Uterus (tissue), 2 donors: ENCODE data around the gene PUS3.

ENCODE experiments used
- POLR2A ChIP-seq, 2 donors: fragments of 450-650 bp; IDR thresholded peaks; one replicate each; pipeline ENCODE4 v1.6.1; 2016; ENCODE audit warnings: antibody characterized with exemption in 2 of 2, mild to moderate bottlenecking in 1 of 2, moderate library complexity in 1 of 2
- TF ChIP-seq, protein P1 (sequence below), 4 experiments: fragments of 200-600 bp in 2 of 4; fragments of 450-650 bp in 2 of 4; sonication (generic) in 2 of 4; IDR thresholded peaks; one replicate each; pipeline ENCODE4 v1.5.1; 2016 to 2019; ENCODE audit warnings: antibody characterized with exemption in 4 of 4, mild to moderate bottlenecking in 2 of 4, moderate library complexity in 1 of 4

DNA sequence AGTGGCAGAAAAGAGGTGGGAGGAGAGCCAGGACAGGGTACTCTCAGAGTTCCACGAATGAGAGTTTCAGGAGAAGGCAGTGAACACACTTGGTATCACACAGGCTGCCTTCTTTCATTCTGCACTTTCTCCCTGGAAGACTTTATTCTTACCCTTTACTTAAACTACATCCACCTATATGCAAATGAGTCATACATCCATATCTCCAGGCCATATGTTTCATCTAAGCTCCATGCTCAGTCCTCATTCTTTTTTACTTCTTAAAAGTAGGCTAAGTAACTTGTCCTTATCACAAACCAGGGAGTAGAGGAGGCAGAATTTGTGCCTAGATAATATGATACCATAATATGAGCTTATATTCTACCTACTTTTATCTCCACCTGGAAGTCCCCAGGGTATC lies 21.7 kb downstream of the PUS3 start:
- TF ChIP-seq, protein P1, sequence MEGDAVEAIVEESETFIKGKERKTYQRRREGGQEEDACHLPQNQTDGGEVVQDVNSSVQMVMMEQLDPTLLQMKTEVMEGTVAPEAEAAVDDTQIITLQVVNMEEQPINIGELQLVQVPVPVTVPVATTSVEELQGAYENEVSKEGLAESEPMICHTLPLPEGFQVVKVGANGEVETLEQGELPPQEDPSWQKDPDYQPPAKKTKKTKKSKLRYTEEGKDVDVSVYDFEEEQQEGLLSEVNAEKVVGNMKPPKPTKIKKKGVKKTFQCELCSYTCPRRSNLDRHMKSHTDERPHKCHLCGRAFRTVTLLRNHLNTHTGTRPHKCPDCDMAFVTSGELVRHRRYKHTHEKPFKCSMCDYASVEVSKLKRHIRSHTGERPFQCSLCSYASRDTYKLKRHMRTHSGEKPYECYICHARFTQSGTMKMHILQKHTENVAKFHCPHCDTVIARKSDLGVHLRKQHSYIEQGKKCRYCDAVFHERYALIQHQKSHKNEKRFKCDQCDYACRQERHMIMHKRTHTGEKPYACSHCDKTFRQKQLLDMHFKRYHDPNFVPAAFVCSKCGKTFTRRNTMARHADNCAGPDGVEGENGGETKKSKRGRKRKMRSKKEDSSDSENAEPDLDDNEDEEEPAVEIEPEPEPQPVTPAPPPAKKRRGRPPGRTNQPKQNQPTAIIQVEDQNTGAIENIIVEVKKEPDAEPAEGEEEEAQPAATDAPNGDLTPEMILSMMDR (IDR thresholded peaks at IDR 0.05): no peak
- TF ChIP-seq POLR2A (IDR thresholded peaks at IDR 0.05): no peak
